Myometrial cell (primary cell): Measurements from ENCODE around the gene NKIRAS2. TPM values are rescaled to one million over a fixed set of nuclear protein-coding genes. Genes with fewer than 3 reads are reported as not detected.

ENCODE experiments used
- total RNA-seq: library from RNA; depleted of rRNA; stranded (reverse); fragments of >200 nt; gene quantifications from 2 replicates; pipeline ENCODE4 v1.2.3, GENCODE V29; 2015

The NKIRAS2 gene
- 42.9 and 52.8 TPM in 2 replicates for total RNA-seq

GRCh38 chr17:42019509-42020404 lies at the start of gene NKIRAS2:
NKIRAS2 (plus strand) TSS chr17:42020090; CDS start chr17:42021578, 1,488 bp downstream.

GRCh38 chr17:42016941-42017865 lies 2.7 kb upstream of the NKIRAS2 start, which contains the start of gene DNAJC7:
DNAJC7 (minus strand) TSS chr17:42017439; CDS start chr17:42017416, 23 bp downstream.

GRCh38 chr17:42050393-42051012 lies 30.6 kb downstream of the NKIRAS2 start, which contains the start of gene C17orf113:
C17orf113 (minus strand) TSS chr17:42050601; CDS start chr17:42043376, 7,225 bp downstream.

Other genes with a start within 250 kb of the NKIRAS2 start
- 19.0 and 26.9 TPM in 2 replicates for gene JUP, start 233.4 kb upstream of the NKIRAS2 start, total RNA-seq
- 59.5 and 95.4 TPM in 2 replicates for gene P3H4, start 208.1 kb upstream of the NKIRAS2 start, total RNA-seq
- gene FKBP10, start 207.1 kb upstream of the NKIRAS2 start, total RNA-seq, result 319 and 330 TPM in 2 replicates
- 45.3 and 47.9 TPM in 2 replicates for gene NT5C3B, start 183.9 kb upstream of the NKIRAS2 start, total RNA-seq
- gene KLHL10, start 182.3 kb upstream of the NKIRAS2 start, total RNA-seq, result under 0.01 TPM in 1 of 2 replicates, not detected in the other
- 11.5 and 13.5 TPM in 2 replicates for gene KLHL11, start 154.7 kb upstream of the NKIRAS2 start, total RNA-seq
- gene ACLY, start 101.1 kb upstream of the NKIRAS2 start, total RNA-seq, result 616 and 636 TPM in 2 replicates
- 0.71 and 1.7 TPM in 2 replicates for gene ODAD4, start 89.5 kb upstream of the NKIRAS2 start, total RNA-seq
- gene CNP, start 53.3 kb upstream of the NKIRAS2 start, total RNA-seq, result 79.4 and 83.3 TPM in 2 replicates
- 64.6 and 67.3 TPM in 2 replicates for gene DNAJC7, start 2.7 kb upstream of the NKIRAS2 start, total RNA-seq
- gene C17orf113, start 30.5 kb downstream of the NKIRAS2 start, total RNA-seq, result under 0.01 TPM in 2 replicates
- not detected in 2 replicates for gene ZNF385C, start 78.4 kb downstream of the NKIRAS2 start, total RNA-seq
- 9.8 and 9.9 TPM in 2 replicates for gene DHX58, start 92.6 kb downstream of the NKIRAS2 start, total RNA-seq
- gene KAT2A, start 101.3 kb downstream of the NKIRAS2 start, total RNA-seq, result 11.3 and 19.9 TPM in 2 replicates
- not detected in 2 replicates for gene HSPB9, start 102.7 kb downstream of the NKIRAS2 start, total RNA-seq
- 109 and 135 TPM in 2 replicates for gene RAB5C, start 134.9 kb downstream of the NKIRAS2 start, total RNA-seq
- gene KCNH4, start 161.1 kb downstream of the NKIRAS2 start, total RNA-seq, result not detected in 2 replicates
- not detected in 2 replicates for gene HCRT, start 165.4 kb downstream of the NKIRAS2 start, total RNA-seq
- gene GHDC, start 174.4 kb downstream of the NKIRAS2 start, total RNA-seq, result 15.2 and 34.3 TPM in 2 replicates